WERI-Rb-1 (cell line): ENCODE results near the gene ELOVL6.

ENCODE experiments used
- DNase-seq: peaks from one replicate; pipeline ENCODE4 v3.0.0-alpha.2; 2020
- H3K27ac ChIP-seq: fragments of 250-450 bp; sonication (Bioruptor Pico); 2 replicates; pipeline ENCODE4 v1.5.1; 2020; ENCODE audit warnings: mild to moderate bottlenecking, moderate library complexity
- H3K27me3 ChIP-seq: fragments of 250-450 bp; sonication (Bioruptor Pico); 2 replicates; pipeline ENCODE4 v1.5.1; 2021; ENCODE audit warnings: mild to moderate bottlenecking, low read depth, moderate library complexity; ENCODE audit not compliant: insufficient read depth, severe bottlenecking
- H3K36me3 ChIP-seq: fragments of 250-450 bp; sonication (Bioruptor Pico); 2 replicates; pipeline ENCODE4 v1.5.1; 2020; ENCODE audit warnings: mild to moderate bottlenecking, moderate library complexity
- H3K4me3 ChIP-seq: 2 replicates; pipeline ENCODE4 v1.5.1; 2011; ENCODE audit warnings: low read depth, mild to moderate bottlenecking, control low read depth, low read length
- H3K9me3 ChIP-seq: fragments of 250-450 bp; sonication (Bioruptor Pico); 2 replicates; pipeline ENCODE4 v1.5.1; 2021; ENCODE audit warnings: mild to moderate bottlenecking, moderate library complexity; ENCODE audit not compliant: severe bottlenecking
- TF ChIP-seq, protein P1 (sequence below): IDR thresholded peaks from 2 replicates; pipeline ENCODE4 v1.5.1; 2011; ENCODE audit warnings: low read depth, mild to moderate bottlenecking, control low read depth, inconsistent platforms, low read length

Gene ELOVL6

DNA sequence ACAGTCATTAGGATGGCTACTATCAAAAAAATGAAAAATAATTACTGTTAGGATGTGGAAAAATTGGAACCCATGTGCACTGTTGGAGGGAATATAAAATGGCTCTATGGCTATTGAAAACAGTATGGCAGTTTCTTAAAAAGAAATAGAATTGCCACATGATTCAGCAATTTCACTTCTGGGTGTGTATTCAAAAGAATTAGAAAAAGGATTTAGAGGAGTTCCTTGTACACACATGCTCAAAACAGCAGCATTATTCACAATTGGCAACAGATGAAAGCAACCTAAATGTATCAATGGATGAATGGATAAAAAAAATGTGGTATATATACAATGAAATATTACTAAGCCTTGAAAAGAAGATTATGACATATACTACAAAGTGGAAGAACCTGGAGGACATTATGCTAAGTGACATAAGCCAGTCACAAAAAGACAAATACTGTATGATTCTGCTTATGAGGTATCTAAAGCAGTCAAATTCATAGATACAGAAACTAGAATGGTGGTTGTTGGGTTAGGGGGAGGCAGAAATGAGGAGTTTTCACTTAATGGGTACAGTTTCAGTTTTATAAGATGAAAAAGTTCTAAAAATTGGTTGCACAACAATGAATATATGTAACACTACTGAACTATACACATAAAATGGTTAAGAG is 123.2 kb downstream of the ELOVL6 start:
- Histone ChIP-seq H3K36me3 (no peaks in the 10 kb centered on the region), H3K9me3 (no peaks in the 10 kb centered on the region), H3K27me3 (no peaks in the 10 kb centered on the region), H3K27ac (no peak overlapping the region), H3K4me3 (no peak overlapping the region)
- no peak for DNase-seq
- TF ChIP-seq, protein P1, sequence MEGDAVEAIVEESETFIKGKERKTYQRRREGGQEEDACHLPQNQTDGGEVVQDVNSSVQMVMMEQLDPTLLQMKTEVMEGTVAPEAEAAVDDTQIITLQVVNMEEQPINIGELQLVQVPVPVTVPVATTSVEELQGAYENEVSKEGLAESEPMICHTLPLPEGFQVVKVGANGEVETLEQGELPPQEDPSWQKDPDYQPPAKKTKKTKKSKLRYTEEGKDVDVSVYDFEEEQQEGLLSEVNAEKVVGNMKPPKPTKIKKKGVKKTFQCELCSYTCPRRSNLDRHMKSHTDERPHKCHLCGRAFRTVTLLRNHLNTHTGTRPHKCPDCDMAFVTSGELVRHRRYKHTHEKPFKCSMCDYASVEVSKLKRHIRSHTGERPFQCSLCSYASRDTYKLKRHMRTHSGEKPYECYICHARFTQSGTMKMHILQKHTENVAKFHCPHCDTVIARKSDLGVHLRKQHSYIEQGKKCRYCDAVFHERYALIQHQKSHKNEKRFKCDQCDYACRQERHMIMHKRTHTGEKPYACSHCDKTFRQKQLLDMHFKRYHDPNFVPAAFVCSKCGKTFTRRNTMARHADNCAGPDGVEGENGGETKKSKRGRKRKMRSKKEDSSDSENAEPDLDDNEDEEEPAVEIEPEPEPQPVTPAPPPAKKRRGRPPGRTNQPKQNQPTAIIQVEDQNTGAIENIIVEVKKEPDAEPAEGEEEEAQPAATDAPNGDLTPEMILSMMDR = no peak

DNA sequence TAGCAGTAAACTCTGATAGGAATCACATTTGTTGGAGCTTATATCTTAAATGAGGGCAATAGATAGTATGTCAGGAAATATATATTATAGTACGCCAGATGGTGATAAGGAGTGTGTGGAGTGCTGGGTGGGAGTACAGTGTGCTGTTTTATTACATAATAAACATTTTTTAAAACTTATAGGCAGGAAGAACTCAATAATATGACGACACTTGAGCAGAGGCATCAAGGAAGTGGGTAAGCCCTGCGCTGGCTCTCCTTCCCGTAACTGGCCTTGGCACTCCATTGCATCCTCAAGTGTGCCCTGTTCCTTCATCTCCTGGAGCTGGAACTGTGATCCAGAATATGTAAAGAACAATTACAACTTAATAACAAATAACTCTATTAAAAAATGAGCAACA is 123.8 kb downstream of the ELOVL6 start:
- H3K4me3 ChIP-seq = no peak overlapping the region
- H3K9me3 ChIP-seq = no peaks in the 10 kb centered on the region
- no peaks in the 10 kb centered on the region for H3K36me3 ChIP-seq
- no peak overlapping the region for H3K27ac ChIP-seq
- TF ChIP-seq, protein P1 = no peak
- no peak for DNase-seq
- no peaks in the 10 kb centered on the region for H3K27me3 ChIP-seq

DNA sequence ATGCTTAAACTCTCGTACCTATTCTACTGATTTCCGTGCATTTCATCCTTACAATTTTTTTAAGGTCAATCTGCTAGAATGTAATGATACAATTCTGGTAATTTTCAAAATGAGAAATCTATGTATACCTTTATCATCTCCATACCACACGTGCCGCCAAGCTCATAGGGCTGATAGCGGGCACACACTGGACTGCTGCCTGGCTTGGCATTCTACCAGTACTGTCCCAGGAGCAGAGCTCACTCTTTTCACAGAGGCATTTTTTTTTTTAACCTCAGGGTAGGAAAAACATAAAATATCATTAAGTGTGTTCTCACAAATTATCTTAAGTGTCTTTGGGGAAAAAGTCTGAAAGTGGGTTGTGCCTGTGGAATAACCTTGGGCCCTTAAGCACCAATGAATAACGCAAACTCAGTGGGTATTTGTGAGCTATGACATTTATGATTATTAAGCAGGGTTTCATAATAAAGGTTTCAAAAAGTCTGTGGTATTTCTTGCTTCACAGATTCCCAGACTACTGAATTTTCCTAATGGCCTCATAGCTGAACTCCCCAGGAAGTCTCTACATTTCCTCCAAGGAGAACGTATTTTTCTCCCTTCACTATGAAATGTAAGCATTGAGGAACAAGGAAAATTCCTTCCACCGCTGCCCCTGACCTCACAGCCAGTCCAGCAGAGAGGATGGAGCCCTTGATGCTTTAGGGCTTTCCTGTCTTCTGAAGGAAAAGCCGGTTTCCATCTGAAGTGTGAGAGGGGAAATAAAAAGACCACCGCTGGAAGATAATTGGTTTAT is 125.2 kb downstream of the ELOVL6 start:
- Histone ChIP-seq H3K27ac (no peak overlapping the region), H3K9me3 (no peaks in the 10 kb centered on the region), H3K36me3 (no peaks in the 10 kb centered on the region), H3K27me3 (no peaks in the 10 kb centered on the region), H3K4me3 (no peak overlapping the region)
- TF ChIP-seq, protein P1 = no peak
- no peak for DNase-seq

DNA sequence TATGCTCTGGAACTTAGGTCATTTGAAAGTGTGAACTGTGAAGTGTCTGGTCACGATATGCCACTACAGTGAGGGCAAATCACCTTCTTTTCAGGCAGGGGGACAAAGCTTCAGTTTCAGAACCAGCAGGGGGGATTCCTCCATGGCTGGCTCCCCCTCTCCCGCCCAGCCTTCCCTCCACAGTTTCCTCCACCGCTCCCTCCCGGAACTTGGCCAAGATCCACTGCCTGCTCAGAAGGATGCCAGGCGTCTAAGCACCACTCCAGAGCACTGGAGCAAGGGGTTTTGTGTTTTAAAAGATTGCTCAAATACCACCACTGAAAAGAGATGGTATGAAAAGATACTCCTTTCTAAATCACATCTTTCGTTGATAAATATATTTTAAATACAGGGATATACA is 126.9 kb downstream of the ELOVL6 start:
- no peak overlapping the region for H3K27ac ChIP-seq
- TF ChIP-seq, protein P1 = no peak
- no peak for DNase-seq
- H3K27me3 ChIP-seq = no peaks in the 10 kb centered on the region
- no peak overlapping the region for H3K4me3 ChIP-seq
- H3K9me3 ChIP-seq = no peaks in the 10 kb centered on the region
- H3K36me3 ChIP-seq = no peaks in the 10 kb centered on the region

DNA sequence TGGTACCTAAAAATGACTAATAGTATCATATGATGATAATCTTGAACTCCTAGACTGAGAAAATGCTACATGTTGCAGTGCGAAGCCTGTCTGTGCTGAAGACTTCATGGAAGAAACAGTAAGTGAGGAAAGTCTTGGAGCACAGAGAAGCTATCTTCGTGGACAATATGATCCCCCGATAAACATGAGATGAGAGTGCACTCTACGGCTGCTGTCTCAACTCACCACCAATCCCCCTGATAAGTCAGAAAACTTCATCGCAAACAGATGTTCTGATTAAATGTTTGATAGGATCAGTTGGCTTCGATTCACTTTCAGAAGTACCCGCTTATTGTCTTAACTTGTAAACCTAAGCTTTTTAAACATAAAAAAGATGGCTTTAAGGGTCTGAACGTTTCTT is 130.2 kb downstream of the ELOVL6 start:
- no peaks in the 10 kb centered on the region for H3K27me3 ChIP-seq
- TF ChIP-seq, protein P1 = no peak
- no peaks in the 10 kb centered on the region for H3K9me3 ChIP-seq
- H3K4me3 ChIP-seq = no peak overlapping the region
- H3K36me3 ChIP-seq = no peaks in the 10 kb centered on the region
- DNase-seq = no peak
- no peak overlapping the region for H3K27ac ChIP-seq

DNA sequence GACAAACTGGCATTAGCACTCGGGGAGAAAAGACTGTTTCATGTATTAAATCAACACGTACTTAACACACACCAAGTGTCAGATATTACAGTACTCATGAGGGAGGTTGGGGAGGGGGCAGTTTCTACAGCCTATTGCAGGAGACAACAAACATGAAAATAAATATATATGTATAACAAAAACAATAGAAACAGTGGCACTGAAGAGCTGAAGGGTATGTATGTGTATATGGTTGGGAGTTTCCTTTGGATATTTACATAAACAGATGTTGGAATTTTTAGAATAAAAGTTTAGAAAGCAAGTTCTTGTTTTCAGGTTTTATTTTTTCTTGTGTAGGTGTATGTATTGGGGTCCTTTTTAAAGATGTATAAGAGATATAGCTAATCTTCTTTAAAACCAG is 133.5 kb downstream of the ELOVL6 start:
- H3K9me3 ChIP-seq = no peaks in the 10 kb centered on the region
- H3K27me3 ChIP-seq = no peaks in the 10 kb centered on the region
- no peak overlapping the region for H3K27ac ChIP-seq
- H3K4me3 ChIP-seq = no peak overlapping the region
- no peaks in the 10 kb centered on the region for H3K36me3 ChIP-seq
- no peak for DNase-seq
- TF ChIP-seq, protein P1 = no peak
